ENCODE data around the gene ZFR2.

GRCh38 chr19:3838661-3839060, 30.2 kb downstream of the ZFR2 start:
- TF ChIP-seq, protein P1, sequence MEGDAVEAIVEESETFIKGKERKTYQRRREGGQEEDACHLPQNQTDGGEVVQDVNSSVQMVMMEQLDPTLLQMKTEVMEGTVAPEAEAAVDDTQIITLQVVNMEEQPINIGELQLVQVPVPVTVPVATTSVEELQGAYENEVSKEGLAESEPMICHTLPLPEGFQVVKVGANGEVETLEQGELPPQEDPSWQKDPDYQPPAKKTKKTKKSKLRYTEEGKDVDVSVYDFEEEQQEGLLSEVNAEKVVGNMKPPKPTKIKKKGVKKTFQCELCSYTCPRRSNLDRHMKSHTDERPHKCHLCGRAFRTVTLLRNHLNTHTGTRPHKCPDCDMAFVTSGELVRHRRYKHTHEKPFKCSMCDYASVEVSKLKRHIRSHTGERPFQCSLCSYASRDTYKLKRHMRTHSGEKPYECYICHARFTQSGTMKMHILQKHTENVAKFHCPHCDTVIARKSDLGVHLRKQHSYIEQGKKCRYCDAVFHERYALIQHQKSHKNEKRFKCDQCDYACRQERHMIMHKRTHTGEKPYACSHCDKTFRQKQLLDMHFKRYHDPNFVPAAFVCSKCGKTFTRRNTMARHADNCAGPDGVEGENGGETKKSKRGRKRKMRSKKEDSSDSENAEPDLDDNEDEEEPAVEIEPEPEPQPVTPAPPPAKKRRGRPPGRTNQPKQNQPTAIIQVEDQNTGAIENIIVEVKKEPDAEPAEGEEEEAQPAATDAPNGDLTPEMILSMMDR (IDR thresholded peaks at IDR 0.05), result no peak
- TF ChIP-seq EP300 (IDR thresholded peaks at IDR 0.05), result no peak
